Neural progenitor cell (in vitro differentiated cells): ENCODE data around the gene ADARB2. TPM values are rescaled to one million over a fixed set of nuclear protein-coding genes. Genes with fewer than 3 reads are reported as not detected.
A peak's percentile ranks its signal among the peaks of the same experiment; 100 is the strongest.

Experiments
- DNase-seq: peaks from one replicate; pipeline ENCODE4 v3.0.0-alpha.2; 2016; ENCODE audit warnings: low spot score
- H2AFZ ChIP-seq: fragments of 200-600 bp; sonication (generic); replicated peaks from 2 replicates; pipeline ENCODE4 v1.6.1; 2016; ENCODE audit warnings: antibody characterized with exemption
- H3F3A ChIP-seq: fragments of 200-600 bp; sonication (generic); 2 replicates; pipeline ENCODE4 v1.6.1; 2016; ENCODE audit warnings: antibody characterized with exemption, low read depth
- H3K27ac ChIP-seq: fragments of 200-600 bp; sonication (generic); 2 replicates; pipeline ENCODE4 v1.5.1; 2016; ENCODE audit warnings: mild to moderate bottlenecking
- H3K27me3 ChIP-seq: fragments of 200-600 bp; sonication (generic); 2 replicates; pipeline ENCODE4 v1.6.1; 2016; ENCODE audit warnings: mild to moderate bottlenecking, moderate library complexity
- H3K36me3 ChIP-seq: fragments of 200-600 bp; sonication (generic); 2 replicates; pipeline ENCODE4 v1.5.1; 2016
- H3K4me1 ChIP-seq: fragments of 200-600 bp; sonication (generic); 2 replicates; pipeline ENCODE4 v1.6.1; 2016; ENCODE audit warnings: mixed run types
- H3K4me2 ChIP-seq: fragments of 200-600 bp; sonication (generic); 2 replicates; pipeline ENCODE4 v1.6.1; 2016
- H3K4me3 ChIP-seq: fragments of 200-600 bp; sonication (generic); 2 replicates; pipeline ENCODE4 v1.5.1; 2016
- H3K79me2 ChIP-seq: fragments of 200-600 bp; sonication (generic); 2 replicates; pipeline ENCODE4 v1.6.1; 2016; ENCODE audit warnings: low read depth
- H3K9ac ChIP-seq: fragments of 200-600 bp; sonication (generic); 2 replicates; pipeline ENCODE4 v1.6.1; 2016
- H3K9me3 ChIP-seq: fragments of 200-600 bp; sonication (generic); 2 replicates; pipeline ENCODE4 v1.5.1; 2016; ENCODE audit warnings: low read depth
- H4K20me1 ChIP-seq: fragments of 200-600 bp; sonication (generic); 2 replicates; pipeline ENCODE4 v1.6.1; 2016; ENCODE audit warnings: low read depth
- H3K27ac Mint-ChIP-seq: 3 replicates; pipeline ENCODE4 v1.8.0; 2021; ENCODE audit warnings: mixed read lengths
- H3K27me3 Mint-ChIP-seq: 2 replicates; pipeline ENCODE4 v1.8.0; 2022; ENCODE audit warnings: low read depth, mild to moderate bottlenecking, inconsistent platforms, moderate library complexity, mixed read lengths; ENCODE audit not compliant: insufficient read depth
- H3K36me3 Mint-ChIP-seq: 3 replicates; pipeline ENCODE4 v1.8.0; 2021; ENCODE audit warnings: mixed read lengths
- H3K4me1 Mint-ChIP-seq: 3 replicates; pipeline ENCODE4 v1.8.0; 2021; ENCODE audit warnings: mixed read lengths
- H3K4me3 Mint-ChIP-seq: 3 replicates; pipeline ENCODE4 v1.8.0; 2021; ENCODE audit warnings: mild to moderate bottlenecking, moderate library complexity, mixed read lengths
- H3K9me3 Mint-ChIP-seq: 3 replicates; pipeline ENCODE4 v1.8.0; 2020; ENCODE audit warnings: mixed read lengths
- CTCF ChIP-seq: fragments of 200-600 bp; sonication (generic); IDR thresholded peaks from 2 replicates; pipeline ENCODE4 v1.5.1; 2017; ENCODE audit warnings: antibody characterized with exemption, mild to moderate bottlenecking
- EZH2 ChIP-seq: fragments of 200-600 bp; sonication (generic); IDR thresholded peaks from 2 replicates; pipeline ENCODE4 v1.6.1; 2017; ENCODE audit warnings: antibody characterized with exemption, mild to moderate bottlenecking, moderate library complexity
- EZH2phosphoT487 ChIP-seq: fragments of 200-600 bp; sonication (generic); IDR thresholded peaks from 2 replicates; pipeline ENCODE4 v1.6.1; 2017; ENCODE audit warnings: antibody characterized with exemption
- total RNA-seq: library from RNA; depleted of rRNA; stranded (reverse); fragments of >200 nt; gene quantifications from 2 replicates; pipeline ENCODE4 v1.2.3, GENCODE V29; 2015; ENCODE audit warnings: low replicate concordance

ADARB2 gene
- total RNA-seq, 1 donor from 2014 or later, result not detected

GRCh38 chr10:1169981-1170866, 567.1 kb downstream of the ADARB2 start:
- H3F3A ChIP-seq, result no peaks in the 10 kb centered on the region
- no peaks in the 10 kb centered on the region for H3K4me1 ChIP-seq
- peaks cover 10% of the 10 kb centered on the region for H3K27me3 Mint-ChIP-seq
- peak overlapping the region; percentile 50 for H3K27ac Mint-ChIP-seq
- H3K9me3 Mint-ChIP-seq, result no peaks in the 10 kb centered on the region
- H2AFZ ChIP-seq, result peak overlapping the region; percentile 70
- H3K4me2 ChIP-seq, result no peak overlapping the region
- no peak overlapping the region for H3K9ac ChIP-seq
- no peak for DNase-seq
- H3K4me1 Mint-ChIP-seq, result peaks cover 15% of the 10 kb centered on the region
- no peak overlapping the region for H3K27ac ChIP-seq
- no peak overlapping the region for H3K4me3 Mint-ChIP-seq
- no peaks in the 10 kb centered on the region for H4K20me1 ChIP-seq
- H3K9me3 ChIP-seq, result no peaks in the 10 kb centered on the region
- H3K4me3 ChIP-seq, result no peak overlapping the region
- no peaks in the 10 kb centered on the region for H3K36me3 Mint-ChIP-seq
- no peaks in the 10 kb centered on the region for H3K36me3 ChIP-seq
- H3K27me3 ChIP-seq, result no peaks in the 10 kb centered on the region
- H3K79me2 ChIP-seq, result no peaks in the 10 kb centered on the region
- TF ChIP-seq EZH2phosphoT487 (no peak), EZH2 (no peak), CTCF (no peak)

- H2AFZ ChIP-seq, result no peak overlapping the region
- no peak overlapping the region for H3K9ac ChIP-seq
- TF ChIP-seq EZH2, result no peak
- TF ChIP-seq EZH2phosphoT487, result no peak
- TF ChIP-seq CTCF, result no peak
- no peak overlapping the region for H3K4me3 ChIP-seq
- H3K36me3 Mint-ChIP-seq, result no peaks in the 10 kb centered on the region
- no peaks in the 10 kb centered on the region for H3F3A ChIP-seq
- no peaks in the 10 kb centered on the region for H4K20me1 ChIP-seq
- no peak overlapping the region for H3K27ac Mint-ChIP-seq
- peaks cover 16% of the 10 kb centered on the region for H3K4me1 Mint-ChIP-seq
- no peaks in the 10 kb centered on the region for H3K9me3 Mint-ChIP-seq
- H3K27me3 ChIP-seq, result no peaks in the 10 kb centered on the region
- H3K27ac ChIP-seq, result no peak overlapping the region
- no peaks in the 10 kb centered on the region for H3K79me2 ChIP-seq
- H3K36me3 ChIP-seq, result no peaks in the 10 kb centered on the region
- H3K4me2 ChIP-seq, result no peak overlapping the region
- H3K4me1 ChIP-seq, result no peaks in the 10 kb centered on the region
- DNase-seq, result no peak
- no peak overlapping the region for H3K4me3 Mint-ChIP-seq
- peaks cover 10% of the 10 kb centered on the region for H3K27me3 Mint-ChIP-seq
- H3K9me3 ChIP-seq, result no peaks in the 10 kb centered on the region
Measured at GRCh38 chr10:1169186-1169885, 568.0 kb downstream of the ADARB2 start.

GRCh38 chr10:1168763-1169162, 568.6 kb downstream of the ADARB2 start:
- H3K36me3 Mint-ChIP-seq, result no peaks in the 10 kb centered on the region
- no peak for DNase-seq
- no peaks in the 10 kb centered on the region for H3K9me3 ChIP-seq

More at GRCh38 chr10:1168763-1169162, 568.6 kb downstream of the ADARB2 start:
- Histone ChIP-seq H2AFZ (no peak overlapping the region), H3F3A (no peaks in the 10 kb centered on the region), H4K20me1 (no peaks in the 10 kb centered on the region), H3K79me2 (no peaks in the 10 kb centered on the region), H3K27me3 (no peaks in the 10 kb centered on the region), H3K4me3 (no peak overlapping the region), H3K4me1 (peaks cover 5% of the 10 kb centered on the region), H3K4me2 (no peak overlapping the region), H3K27ac (no peak overlapping the region), H3K36me3 (no peaks in the 10 kb centered on the region), H3K9ac (no peak overlapping the region)
- H3K4me3 Mint-ChIP-seq, result no peak overlapping the region
- H3K4me1 Mint-ChIP-seq, result peaks cover 22% of the 10 kb centered on the region
- H3K27me3 Mint-ChIP-seq, result peaks cover 9% of the 10 kb centered on the region
- no peak for TF ChIP-seq EZH2
- no peak for TF ChIP-seq CTCF
- no peak for TF ChIP-seq EZH2phosphoT487
- no peaks in the 10 kb centered on the region for H3K9me3 Mint-ChIP-seq
- H3K27ac Mint-ChIP-seq, result no peak overlapping the region
